HPDE6-E6E7 (cell line): ENCODE results near the gene TPPP3.
"Not testable (repeated sequence)": the region's sequence is repeated elsewhere in the genome, so short reads cannot be mapped to it uniquely, and the experiment has no call there.

Experiments
- DNase-seq: peaks from one replicate; pipeline ENCODE4 v3.0.0; 2011; ENCODE audit warnings: missing footprints; ENCODE audit errors: extremely low spot score

TPPP3 gene

GRCh38 chr16:67426022-67426421 is 32.7 kb upstream of the TPPP3 start:
- no peak for DNase-seq

GRCh38 chr16:67425580-67425979 is 32.3 kb upstream of the TPPP3 start:
- no peak for DNase-seq

- no peak for DNase-seq
Observed at GRCh38 chr16:67425061-67425460, 31.8 kb upstream of the TPPP3 start.

- DNase-seq = no peak
Observed at GRCh38 chr16:67424261-67424615, 30.9 kb upstream of the TPPP3 start.

- no peak for DNase-seq
Observed at GRCh38 chr16:67423611-67424260, 30.4 kb upstream of the TPPP3 start.

- DNase-seq = no peak
Observed at GRCh38 chr16:67423015-67423414, 29.7 kb upstream of the TPPP3 start.

- DNase-seq = no peak
Observed at GRCh38 chr16:67421030-67421429, 27.7 kb upstream of the TPPP3 start.

GRCh38 chr16:67419931-67420330 is 26.6 kb upstream of the TPPP3 start:
- DNase-seq = no peak

- DNase-seq = no peak
Observed at GRCh38 chr16:67419502-67419901, 26.2 kb upstream of the TPPP3 start.

GRCh38 chr16:67417333-67418061 is 24.2 kb upstream of the TPPP3 start:
- no peak for DNase-seq

- peak; percentile 81 for DNase-seq
Observed at GRCh38 chr16:67415872-67416793, 22.8 kb upstream of the TPPP3 start, which contains the start of gene ZDHHC1. ZDHHC1 (minus strand) TSS chr16:67416477; CDS start chr16:67407775, 8,702 bp downstream.

GRCh38 chr16:67415421-67415820 is 22.1 kb upstream of the TPPP3 start:
- DNase-seq = not testable (repeated sequence)

GRCh38 chr16:67413978-67414911 is 20.9 kb upstream of the TPPP3 start:
- no peak for DNase-seq

- DNase-seq = no peak
Observed at GRCh38 chr16:67412294-67412693, 19.0 kb upstream of the TPPP3 start.

- no peak for DNase-seq
Observed at GRCh38 chr16:67411339-67411738, 18.0 kb upstream of the TPPP3 start.

- no peak for DNase-seq
Observed at GRCh38 chr16:67409631-67410030, 16.3 kb upstream of the TPPP3 start.

- DNase-seq = no peak
Observed at GRCh38 chr16:67407788-67408452, 14.6 kb upstream of the TPPP3 start.

GRCh38 chr16:67407176-67407787 is 14.0 kb upstream of the TPPP3 start:
- no peak for DNase-seq

- peak; percentile 76 for DNase-seq
Observed at GRCh38 chr16:67406111-67406971, 13.0 kb upstream of the TPPP3 start.
